Peyer's patch (tissue), 4 donors: ENCODE data around the gene NDUFA13. TPM values are rescaled to one million over a fixed set of nuclear protein-coding genes. Genes with fewer than 3 reads are reported as not detected.

Experiments
- DNase-seq, 3 donors: peaks; one replicate each; pipeline ENCODE4 v3.0.0-alpha.2; 2017 to 2019
- H3K27ac ChIP-seq, 4 donors: fragments of 200-600 bp; sonication (generic); one replicate each; pipeline ENCODE4 v1.5.1; 2016 to 2019
- H3K27me3 ChIP-seq, 2 donors: fragments of 200-600 bp; sonication (generic); one replicate each; pipeline ENCODE4 v1.5.1; 2019
- H3K36me3 ChIP-seq, 3 donors: fragments of 200-600 bp; sonication (generic); one replicate each; pipeline ENCODE4 v1.5.1; 2016 to 2019
- H3K4me1 ChIP-seq, 4 donors: fragments of 200-600 bp; sonication (generic); one replicate each; pipeline ENCODE4 v1.5.1; 2016 to 2019
- H3K4me3 ChIP-seq, 4 donors: fragments of 200-600 bp; sonication (generic); 1 replicate in 3 of 4; 2 replicates in 1 of 4; pipeline ENCODE4 v1.5.1; 2016 to 2019; ENCODE audit warnings: mild to moderate bottlenecking in 1 of 4
- H3K9me3 ChIP-seq, 4 donors: fragments of 200-600 bp; sonication (generic); one replicate each; pipeline ENCODE4 v1.5.1; 2016 to 2019; ENCODE audit warnings: mild to moderate bottlenecking in 1 of 4
- CTCF ChIP-seq, 6 experiments: fragments of 450-650 bp in 4 of 6; fragments of 200-600 bp in 2 of 6; sonication (generic) in 1 of 6; IDR thresholded peaks; one replicate each; pipeline ENCODE4 v1.5.1; 2017 to 2019; ENCODE audit warnings: antibody characterized with exemption in 6 of 6, mild to moderate bottlenecking in 3 of 6, moderate library complexity in 1 of 6
- POLR2A ChIP-seq, 2 donors: fragments of 450-650 bp; IDR thresholded peaks; one replicate each; pipeline ENCODE4 v1.5.1; 2017; ENCODE audit warnings: antibody characterized with exemption in 2 of 2, mild to moderate bottlenecking in 2 of 2, moderate library complexity in 2 of 2
- total RNA-seq, 4 donors: library from RNA; depleted of rRNA; stranded (reverse); fragments of >200 nt; gene quantifications; one replicate each; pipeline ENCODE4 v1.1.0, GENCODE V29; 2016

The NDUFA13 gene
- total RNA-seq, 4 donors from 2014 or later: 40.7 to 188 (median 126) TPM

- Histone ChIP-seq H3K36me3 (peaks cover 0 to 89% (median 0%) of the 10 kb centered on the region in 3 donors), H3K27me3 (no peaks in the 10 kb centered on the region), H3K9me3 (no peaks in the 10 kb centered on the region), H3K4me3 (no peak overlapping the region), H3K27ac (no peak overlapping the region), H3K4me1 (no peaks in the 10 kb centered on the region)
- DNase-seq: no peak
- TF ChIP-seq CTCF (IDR thresholded peaks at IDR 0.05) (no peak), POLR2A (IDR thresholded peaks at IDR 0.05) (no peak)
These were observed 20.1 kb upstream of the NDUFA13 start for GRCh38 chr19:19495614-19496603.

GRCh38 chr19:19498255-19498991 is 17.6 kb upstream of the NDUFA13 start:
- no peaks in the 10 kb centered on the region for H3K27me3 ChIP-seq
- no peak for DNase-seq
- no peak overlapping the region for H3K27ac ChIP-seq
- peaks cover 0 to 93% (median 0%) of the 10 kb centered on the region in 3 donors for H3K36me3 ChIP-seq
- no peaks in the 10 kb centered on the region for H3K9me3 ChIP-seq
- H3K4me3 ChIP-seq: no peak overlapping the region
- TF ChIP-seq POLR2A (IDR thresholded peaks at IDR 0.05) (no peak), CTCF (IDR thresholded peaks at IDR 0.05) (no peak)
- H3K4me1 ChIP-seq: no peaks in the 10 kb centered on the region

GRCh38 chr19:19499272-19499995 is 16.6 kb upstream of the NDUFA13 start:
- no peak for TF ChIP-seq CTCF (IDR thresholded peaks at IDR 0.05)
- TF ChIP-seq POLR2A (IDR thresholded peaks at IDR 0.05): no peak
- no peak for DNase-seq
- Histone ChIP-seq H3K4me3 (no peak overlapping the region), H3K36me3 (peaks cover 0 to 91% (median 0%) of the 10 kb centered on the region in 3 donors), H3K27ac (no peak overlapping the region), H3K4me1 (no peaks in the 10 kb centered on the region), H3K27me3 (no peaks in the 10 kb centered on the region), H3K9me3 (no peaks in the 10 kb centered on the region)

GRCh38 chr19:19500975-19501644 is 14.9 kb upstream of the NDUFA13 start:
- no peak for DNase-seq

More at GRCh38 chr19:19500975-19501644, 14.9 kb upstream of the NDUFA13 start:
- Histone ChIP-seq H3K27me3 (no peaks in the 10 kb centered on the region), H3K27ac (no peak overlapping the region), H3K36me3 (peaks cover 0 to 98% (median 0%) of the 10 kb centered on the region in 3 donors), H3K4me1 (no peaks in the 10 kb centered on the region), H3K9me3 (no peaks in the 10 kb centered on the region), H3K4me3 (no peak overlapping the region)
- TF ChIP-seq POLR2A (IDR thresholded peaks at IDR 0.05) (no peak), CTCF (IDR thresholded peaks at IDR 0.05) (no peak)
